HepG2 (cell line): ENCODE measurements around the gene CST1. TPM values are rescaled to one million over a fixed set of nuclear protein-coding genes. Genes with fewer than 3 reads are reported as not detected.
"Not testable (repeated sequence)": the region's sequence is repeated elsewhere in the genome, so short reads cannot be mapped to it uniquely, and the experiment has no call there.

Experiments
- ATAC-seq: fragments of 200-7000 bp; cut with Tn5 transposase; 3 replicates; pipeline ENCODE4 v1.9.1; 2020; ENCODE audit warnings: mild to moderate bottlenecking, moderate library complexity
- BruUV-seq: library from RNA; stranded (reverse); fragments of 400-500 nt; replicated peaks from 2 replicates; lab custom pipeline; 2021; lab: Mats Ljungman, UMichigan
- CTCF ChIA-PET: fragments of 300-600 bp; formaldehyde crosslinking; extraction: SDS; loops from one replicate; lab custom pipeline; 2021; ENCODE audit warnings: low total read pairs, inconsistent platforms, low intra/inter-chr PET ratio; lab: Yijun Ruan, JAX
- POLR2A ChIA-PET: fragments of 350-600 bp; sonication (Branson Sonifier 250); formaldehyde crosslinking; loops from one replicate; lab custom pipeline; 2020; ENCODE audit warnings: antibody characterized with exemption, inconsistent platforms; lab: Yijun Ruan, JAX
- DNase-seq: peaks from one replicate; pipeline ENCODE4 v3.0.0-alpha.2; 2015; ENCODE audit warnings: low spot score
- FAIRE-seq: peaks from 3 replicates; lab custom pipeline; 2011; peaks lifted over from hg19 to GRCh38; lab: Jason Lieb, UNC
- H2AFZ ChIP-seq: one replicate; pipeline ENCODE4 v1.6.1; 2011; ENCODE audit warnings: low read length, inconsistent platforms
- H3K27ac ChIP-seq: fragments of 300-600 bp; 3 replicates; pipeline ENCODE4 v1.8.0; 2011; ENCODE audit warnings: mixed run types, mild to moderate bottlenecking, mixed read lengths, low read length, inconsistent platforms; ENCODE audit not compliant: insufficient read depth; ENCODE audit errors: extremely low read length
- H3K27me3 ChIP-seq, 2 experiments: fragments of 200-600 bp in 1 of 2; 2 replicates in 1 of 2; 3 replicates in 1 of 2; pipeline versions ENCODE4 v1.6.0 to v1.8.0; 2011; ENCODE audit warnings: low read length in 2 of 2, mild to moderate bottlenecking in 2 of 2, moderate library complexity in 2 of 2, inconsistent platforms in 1 of 2; ENCODE audit not compliant: insufficient read depth in 2 of 2, control insufficient read depth in 1 of 2
- H3K36me3 ChIP-seq, 2 experiments: fragments of 200-600 bp in 1 of 2; replicated peaks in 1 of 2; 2 replicates in 1 of 2; 3 replicates in 1 of 2; pipeline versions ENCODE4 v1.5.1 to v1.8.0; 2011; ENCODE audit warnings: low read length in 2 of 2, inconsistent platforms in 1 of 2; ENCODE audit not compliant: insufficient read depth in 2 of 2, control insufficient read depth in 1 of 2
- H3K4me1 ChIP-seq: 2 replicates; pipeline ENCODE4 v1.5.1; 2012; ENCODE audit warnings: low read length, inconsistent platforms; ENCODE audit not compliant: insufficient read depth
- H3K4me2 ChIP-seq: 2 replicates; pipeline ENCODE4 v1.6.0; 2011; ENCODE audit warnings: low read depth, low read length, inconsistent platforms
- H3K4me3 ChIP-seq, 3 experiments: fragments of 200-600 bp in 1 of 3; sonication (generic), shearing (Covaris generic) in 1 of 3; replicated peaks in 1 of 3; 2 replicates each; pipeline ENCODE4 v1.5.1; 2011 to 2016; ENCODE audit warnings: low read length in 3 of 3, inconsistent platforms in 2 of 3, low read depth in 2 of 3, mild to moderate bottlenecking in 2 of 3, control low read depth in 1 of 3, mixed read lengths in 1 of 3; ENCODE audit not compliant: insufficient read depth in 1 of 3
- H3K79me2 ChIP-seq: one replicate; pipeline ENCODE4 v1.6.1; 2011; ENCODE audit warnings: low read length, inconsistent platforms; ENCODE audit not compliant: insufficient read depth
- H3K9ac ChIP-seq: 2 replicates; pipeline ENCODE4 v1.6.0; 2011; ENCODE audit warnings: mild to moderate bottlenecking, low read depth, low read length, inconsistent platforms; ENCODE audit not compliant: insufficient read depth
- H3K9me3 ChIP-seq: 2 replicates; pipeline ENCODE4 v1.5.1; 2012; ENCODE audit warnings: mild to moderate bottlenecking, low read length
- H4K20me1 ChIP-seq: 2 replicates; pipeline ENCODE4 v1.6.0; 2011; ENCODE audit warnings: inconsistent platforms, mild to moderate bottlenecking, low read length, moderate library complexity; ENCODE audit not compliant: insufficient read depth
- CC2D1A ChIP-seq: sonication (generic); formaldehyde crosslinking; IDR thresholded peaks from 2 replicates; pipeline ENCODE4 v1.8.1; 2023; ENCODE audit warnings: mild to moderate bottlenecking, missing genetic modification reagents
- DZIP1 ChIP-seq: sonication (generic); formaldehyde crosslinking; IDR thresholded peaks from 2 replicates; pipeline ENCODE4 v1.5.0; 2020; ENCODE audit warnings: mild to moderate bottlenecking, missing genetic modification reagents
- E2F1 ChIP-seq: sonication (generic); formaldehyde crosslinking; IDR thresholded peaks from 2 replicates; pipeline ENCODE4 v1.5.0; 2020; ENCODE audit warnings: missing genetic modification reagents
- FOXC1 ChIP-seq: sonication (generic); formaldehyde crosslinking; IDR thresholded peaks from 2 replicates; pipeline ENCODE4 v1.8.0; 2022; ENCODE audit warnings: mild to moderate bottlenecking, missing genetic modification reagents, borderline replicate concordance
- SKIL ChIP-seq: sonication (generic); formaldehyde crosslinking; IDR thresholded peaks from 2 replicates; pipeline ENCODE4 v1.8.0; 2022; ENCODE audit warnings: missing genetic modification reagents, mild to moderate bottlenecking, moderate library complexity, borderline replicate concordance
- ZFP62 ChIP-seq: sonication (generic); formaldehyde crosslinking; IDR thresholded peaks from 2 replicates; pipeline ENCODE4 v1.4.0; 2020; ENCODE audit warnings: missing genetic modification reagents
- ZNF703 ChIP-seq: sonication (generic); formaldehyde crosslinking; IDR thresholded peaks from 2 replicates; pipeline ENCODE4 v1.5.1; 2020; ENCODE audit warnings: missing genetic modification reagents, mild to moderate bottlenecking, moderate library complexity, borderline replicate concordance
- WGBS: methylation state at CpG from one replicate; pipeline ENCODE4 v1.1.6; 2017; ENCODE audit warnings: low lambda C conversion rate; 5-methylcytosine and 5-hydroxymethylcytosine counted together
- in situ Hi-C: cut with HindIII; loops from 2 replicates; pipeline ENCODE4 v1.10.0; 2017; ENCODE audit warnings: low pct_unique_long_range_greater_than_20kb; ENCODE audit not compliant: extremely low pct_ligation_motif_present
- intact Hi-C: fragments of 100-400 bp; cut with micrococcal nuclease; formaldehyde crosslinking; loops from one replicate; pipeline ENCODE4 v1.10.0; 2022; ENCODE audit not compliant: unreplicated experiment
- polyA plus RNA-seq, 8 experiments: library from polyadenylated mRNA; depleted of rRNA in 3 of 8; stranded (reverse) in 7 of 8; unstranded in 1 of 8; fragments of >200 nt; fragmentation: Illumina TruSeq in 4 of 8; extraction: Trizol in 4 of 8; gene quantifications; 2 replicates each; pipeline versions ENCODE4 v1.2.1 to v1.2.3, GENCODE V29; 2011 to 2016; ENCODE audit warnings: low read depth in 4 of 8, missing spikeins in 1 of 8, mixed read lengths in 1 of 8; ENCODE audit not compliant: insufficient read depth in 1 of 8
- total RNA-seq, 5 experiments: library from RNA; depleted of rRNA; stranded (reverse); fragments of >200 nt; fragmentation: Illumina TruSeq; extraction: Trizol; gene quantifications; 2 replicates each; pipeline ENCODE4 v1.2.3, GENCODE V29; 2016; ENCODE audit warnings: low read depth in 1 of 5

The CST1 gene
- total and polyA plus RNA-seq, 2 of the 13 experiments (the other 11 are each of a cell fraction or from before 2014, with no cell fraction given): 0.09 TPM; not detected in 1

GRCh38 chr20:23744817-23745216 is 5.9 kb downstream of the CST1 start:
- no peak for ATAC-seq
- no peak overlapping the region for H2AFZ ChIP-seq
- no TSS peak for BruUV-seq
- H3K9me3 ChIP-seq: no peaks in the 10 kb centered on the region
- H3K36me3 ChIP-seq: no peaks in the 10 kb centered on the region
- ChIA-PET POLR2A (no interaction called here), CTCF (no interaction called here)
- H3K9ac ChIP-seq: no peak overlapping the region
- in situ Hi-C loops (no loop called here), intact Hi-C loops (no loop called here)
- H3K4me1 ChIP-seq: no peaks in the 10 kb centered on the region
- H3K79me2 ChIP-seq: no peaks in the 10 kb centered on the region
- DNase-seq: no peak
- 0% methylated on average over 1 of the region's 1 CpG for WGBS
- no peak for FAIRE-seq
- no peak overlapping the region for H3K27ac ChIP-seq
- TF ChIP-seq ZFP62 (no peak), FOXC1 (CRISPR knock-in tag) (no peak), SKIL (CRISPR knock-in tag) (no peak), CC2D1A (no peak), E2F1 (CRISPR knock-in tag) (no peak), ZNF703 (CRISPR knock-in tag) (no peak), DZIP1 (no peak)
- H3K27me3 ChIP-seq: peaks cover 0 to 9% of the 10 kb centered on the region in 2 experiments; a peak in 2 of 5 replicates
- H3K4me2 ChIP-seq: no peak overlapping the region
- H3K4me3 ChIP-seq: no peak overlapping the region
- H4K20me1 ChIP-seq: no peaks in the 10 kb centered on the region

GRCh38 chr20:23735391-23735790 is 15.3 kb downstream of the CST1 start:
- H2AFZ ChIP-seq, CTCF ChIA-PET, H3K4me2 ChIP-seq, H3K79me2 ChIP-seq, H3K27ac ChIP-seq, H4K20me1 ChIP-seq, H3K4me1 ChIP-seq, DNase-seq, H3K9me3 ChIP-seq, H3K27me3 ChIP-seq, POLR2A ChIA-PET, FAIRE-seq, in situ Hi-C loops, intact Hi-C loops, H3K36me3 ChIP-seq, ATAC-seq, BruUV-seq, H3K9ac ChIP-seq, H3K4me3 ChIP-seq: not testable (repeated sequence)
- WGBS: 5% methylated on average over 3 of the region's 3 CpGs
